BJ (cell line): ENCODE results near the gene ORAI1. TPM values are rescaled to one million over a fixed set of nuclear protein-coding genes. Genes with fewer than 3 reads are reported as not detected.
A peak's percentile ranks its signal among the peaks of the same experiment; 100 is the strongest.

Source experiments
- CTCF ChIA-PET: fragments of 350-600 bp; formaldehyde crosslinking; extraction: SDS; loops from one replicate; lab custom pipeline; 2021; ENCODE audit warnings: antibody characterized with exemption, inconsistent platforms; lab: Yijun Ruan, JAX
- POLR2A ChIA-PET: fragments of 300-600 bp; sonication (Branson Sonifier 250); formaldehyde crosslinking; extraction: SDS; loops from one replicate; lab custom pipeline; 2021; ENCODE audit warnings: antibody characterized with exemption; lab: Charles Lee
- DNase-seq: peaks from one replicate; pipeline ENCODE4 v3.0.0-alpha.2; 2011; ENCODE audit warnings: low read depth
- H3K27me3 ChIP-seq: 2 replicates; pipeline ENCODE4 v1.6.0; 2011; ENCODE audit warnings: low read length; ENCODE audit not compliant: control insufficient read depth, insufficient read depth
- H3K36me3 ChIP-seq: 2 replicates; pipeline ENCODE4 v1.5.1; 2011; ENCODE audit warnings: low read length; ENCODE audit not compliant: control insufficient read depth, insufficient read depth
- H3K4me3 ChIP-seq: 2 replicates; pipeline ENCODE4 v1.5.1; 2011; ENCODE audit warnings: low read depth, mild to moderate bottlenecking, control low read depth, low read length
- polyA plus RNA-seq: library from polyadenylated mRNA; depleted of rRNA; stranded (reverse); fragments of >200 nt; gene quantifications from 2 replicates; pipeline ENCODE4 v1.2.3, GENCODE V29; 2011
- TF ChIP-seq, protein P1 (sequence below): IDR thresholded peaks from 2 replicates; pipeline ENCODE4 v1.5.1; 2011; ENCODE audit warnings: low read depth, mild to moderate bottlenecking, control low read depth, inconsistent platforms, low read length, moderate library complexity; ENCODE audit not compliant: insufficient read depth

ORAI1 gene
- polyA plus RNA-seq, 1 experiment, result 28.3 TPM

DNA sequence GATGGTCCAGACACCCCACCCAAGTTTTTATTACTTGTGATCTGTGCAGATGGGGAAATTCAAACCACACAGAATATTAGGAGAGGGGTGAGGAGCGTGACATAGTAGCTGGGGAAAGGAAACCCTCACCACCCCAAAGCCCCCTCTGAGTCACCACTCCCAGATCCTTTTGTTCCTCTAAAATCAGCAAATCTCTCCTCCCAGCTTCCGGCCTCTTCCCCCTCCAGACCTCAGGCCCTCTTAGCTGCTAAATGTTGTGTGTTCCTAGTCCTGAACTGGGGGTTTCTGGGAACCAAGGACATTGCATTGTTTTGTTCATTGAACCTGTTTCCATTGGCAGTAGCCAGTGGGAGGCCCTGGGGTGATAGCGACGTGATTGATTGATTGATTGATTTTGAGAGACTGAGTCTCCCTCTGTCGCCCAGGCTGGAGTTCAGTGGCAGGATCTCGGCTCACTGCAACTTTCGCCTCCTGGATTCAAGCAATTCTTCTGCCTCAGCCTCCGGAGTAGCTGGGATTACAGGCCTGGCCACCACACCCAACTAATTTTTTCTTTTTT lies 5.9 kb upstream of the ORAI1 start:
- POLR2A ChIA-PET, result no interaction called here
- CTCF ChIA-PET, result interaction anchor here (1.1 to 3.7 kb wide), 3 partner anchors 10 to 67 kb away, joined by 3 to 18 read pairs (median 4); no protein-coding TSS in a partner anchor
- H3K4me3 ChIP-seq, result no peak overlapping the region
- no peak for DNase-seq
- no peaks in the 10 kb centered on the region for H3K27me3 ChIP-seq
- no peaks in the 10 kb centered on the region for H3K36me3 ChIP-seq
- TF ChIP-seq, protein P1, sequence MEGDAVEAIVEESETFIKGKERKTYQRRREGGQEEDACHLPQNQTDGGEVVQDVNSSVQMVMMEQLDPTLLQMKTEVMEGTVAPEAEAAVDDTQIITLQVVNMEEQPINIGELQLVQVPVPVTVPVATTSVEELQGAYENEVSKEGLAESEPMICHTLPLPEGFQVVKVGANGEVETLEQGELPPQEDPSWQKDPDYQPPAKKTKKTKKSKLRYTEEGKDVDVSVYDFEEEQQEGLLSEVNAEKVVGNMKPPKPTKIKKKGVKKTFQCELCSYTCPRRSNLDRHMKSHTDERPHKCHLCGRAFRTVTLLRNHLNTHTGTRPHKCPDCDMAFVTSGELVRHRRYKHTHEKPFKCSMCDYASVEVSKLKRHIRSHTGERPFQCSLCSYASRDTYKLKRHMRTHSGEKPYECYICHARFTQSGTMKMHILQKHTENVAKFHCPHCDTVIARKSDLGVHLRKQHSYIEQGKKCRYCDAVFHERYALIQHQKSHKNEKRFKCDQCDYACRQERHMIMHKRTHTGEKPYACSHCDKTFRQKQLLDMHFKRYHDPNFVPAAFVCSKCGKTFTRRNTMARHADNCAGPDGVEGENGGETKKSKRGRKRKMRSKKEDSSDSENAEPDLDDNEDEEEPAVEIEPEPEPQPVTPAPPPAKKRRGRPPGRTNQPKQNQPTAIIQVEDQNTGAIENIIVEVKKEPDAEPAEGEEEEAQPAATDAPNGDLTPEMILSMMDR, result no peak

- H3K27me3 ChIP-seq, result no peaks in the 10 kb centered on the region
- TF ChIP-seq, protein P1, result peak; percentile 34
- H3K4me3 ChIP-seq, result peak overlapping the region; percentile 59
- no peaks in the 10 kb centered on the region for H3K36me3 ChIP-seq
- DNase-seq, result no peak
- CTCF ChIA-PET, result interaction anchor here (0.9 to 6.3 kb wide), 16 partner anchors 8 to 133 kb away, joined by 3 to 75 read pairs (median 4); partner anchors contain the start of gene MORN3
- POLR2A ChIA-PET, result interaction anchor here (0.6 kb wide), 1 partner anchor 25 kb away, joined by 8 read pairs; no protein-coding TSS in a partner anchor
Observed at GRCh38 chr12:121626853-121627640, 717 bp downstream of the ORAI1 start.

- Histone ChIP-seq H3K36me3 (no peaks in the 10 kb centered on the region), H3K27me3 (no peaks in the 10 kb centered on the region), H3K4me3 (peak overlapping the region; percentile 59)
- ChIA-PET CTCF (interaction anchor here (0.6 to 6.3 kb wide), 5 partner anchors 9 to 129 kb away, joined by 3 to 75 read pairs (median 7); no protein-coding TSS in a partner anchor), POLR2A (interaction anchor here (0.6 kb wide), 1 partner anchor 71 kb away, joined by 3 read pairs; no protein-coding TSS in a partner anchor)
- DNase-seq, result no peak
- TF ChIP-seq, protein P1, result no peak
Observed at GRCh38 chr12:121628037-121628436, 1.7 kb downstream of the ORAI1 start.

- H3K27me3 ChIP-seq, result no peaks in the 10 kb centered on the region
- no peak overlapping the region for H3K4me3 ChIP-seq
- no peak for DNase-seq
- H3K36me3 ChIP-seq, result no peaks in the 10 kb centered on the region
- ChIA-PET CTCF (interaction anchor here (0.6 to 4.1 kb wide), 5 partner anchors 18 to 130 kb away, joined by 3 to 15 read pairs (median 4); partner anchors contain the start of gene MORN3), POLR2A (interaction anchor here (0.6 kb wide), 1 partner anchor 71 kb away, joined by 3 read pairs; no protein-coding TSS in a partner anchor)
- TF ChIP-seq, protein P1, result no peak
Observed at GRCh38 chr12:121628536-121628935, 2.2 kb downstream of the ORAI1 start.
